Fibroblast of the aortic adventitia (primary cell): ENCODE results near the gene LRRC10B. TPM values are rescaled to one million over a fixed set of nuclear protein-coding genes. Genes with fewer than 3 reads are reported as not detected.

Experiments
- DNase-seq: peaks from one replicate; pipeline ENCODE4 v3.0.0-alpha.2; 2010; ENCODE audit warnings: low read depth
- H3K4me3 ChIP-seq: 2 replicates; pipeline ENCODE4 v1.5.1; 2011; ENCODE audit warnings: low read depth, mild to moderate bottlenecking, control low read depth, low read length, moderate library complexity
- CTCF ChIP-seq: IDR thresholded peaks from 2 replicates; pipeline ENCODE4 v1.5.1; 2011; ENCODE audit warnings: mild to moderate bottlenecking, low read length, control low read depth, inconsistent platforms; ENCODE audit not compliant: insufficient read depth
- total RNA-seq: library from RNA; depleted of rRNA; stranded (reverse); fragments of >200 nt; gene quantifications from 2 replicates; pipeline ENCODE4 v1.2.3, GENCODE V29; 2012; ENCODE audit warnings: low replicate concordance

LRRC10B gene
- total RNA-seq, 1 donor, result 0.27 TPM

GRCh38 chr11:61513143-61513765, 4.7 kb downstream of the LRRC10B start:
- no peak overlapping the region for H3K4me3 ChIP-seq
- DNase-seq, result no peak
- no peak for TF ChIP-seq CTCF

- TF ChIP-seq CTCF, result no peak
- H3K4me3 ChIP-seq, result no peak overlapping the region
- no peak for DNase-seq
Measured at GRCh38 chr11:61514050-61514917, 5.7 kb downstream of the LRRC10B start.

- no peak overlapping the region for H3K4me3 ChIP-seq
- no peak for TF ChIP-seq CTCF
- DNase-seq, result no peak
Measured at GRCh38 chr11:61515686-61516085, 7.1 kb downstream of the LRRC10B start.

- no peak overlapping the region for H3K4me3 ChIP-seq
- DNase-seq, result no peak
- no peak for TF ChIP-seq CTCF
Measured at GRCh38 chr11:61516191-61516590, 7.6 kb downstream of the LRRC10B start.

GRCh38 chr11:61516675-61517572, 8.4 kb downstream of the LRRC10B start:
- peak; percentile 99 for TF ChIP-seq CTCF
- no peak overlapping the region for H3K4me3 ChIP-seq
- peak; percentile 31 for DNase-seq

- no peak for TF ChIP-seq CTCF
- DNase-seq, result no peak
- H3K4me3 ChIP-seq, result no peak overlapping the region
Measured at GRCh38 chr11:61518032-61518795, 9.7 kb downstream of the LRRC10B start.
